HG02852 (cell line): ENCODE data around the gene PARD6G.

Experiments
- ATAC-seq: cut with Tn5 transposase; IDR thresholded peaks from one replicate; pipeline ENCODE4 v1.9.1; 2021; ENCODE audit warnings: mild to moderate bottlenecking, moderate library complexity; ENCODE audit not compliant: unreplicated experiment

Gene PARD6G

GRCh38 chr18:80218341-80219227 lies 28.7 kb downstream of the PARD6G start:
- ATAC-seq: no peak

- peak; percentile 67 for ATAC-seq
Observed at GRCh38 chr18:80213182-80213581, 34.1 kb downstream of the PARD6G start.

GRCh38 chr18:80210312-80211083 lies 36.8 kb downstream of the PARD6G start:
- ATAC-seq: peak; percentile 78

- ATAC-seq: no peak
Observed at GRCh38 chr18:80208620-80209019, 38.7 kb downstream of the PARD6G start.

GRCh38 chr18:80205294-80205693 lies 42.0 kb downstream of the PARD6G start:
- ATAC-seq: no peak

- no peak for ATAC-seq
Observed at GRCh38 chr18:80204142-80204541, 43.2 kb downstream of the PARD6G start.

GRCh38 chr18:80203249-80203648 lies 44.1 kb downstream of the PARD6G start:
- no peak for ATAC-seq

GRCh38 chr18:80202264-80202998 lies 44.9 kb downstream of the PARD6G start:
- ATAC-seq: peak; percentile 91

- ATAC-seq: peak; percentile 9
Observed at GRCh38 chr18:80201739-80202138, 45.6 kb downstream of the PARD6G start.

- ATAC-seq: no peak
Observed at GRCh38 chr18:80200932-80201672, 46.2 kb downstream of the PARD6G start.

GRCh38 chr18:80200171-80200931 lies 47.0 kb downstream of the PARD6G start:
- ATAC-seq: no peak

GRCh38 chr18:80198994-80199748 lies 48.1 kb downstream of the PARD6G start:
- no peak for ATAC-seq

- ATAC-seq: no peak
Observed at GRCh38 chr18:80198391-80198790, 48.9 kb downstream of the PARD6G start.

GRCh38 chr18:80197528-80197927 lies 49.8 kb downstream of the PARD6G start:
- ATAC-seq: no peak

GRCh38 chr18:80196528-80197320 lies 50.6 kb downstream of the PARD6G start:
- no peak for ATAC-seq

GRCh38 chr18:80194874-80195570 lies 52.3 kb downstream of the PARD6G start:
- no peak for ATAC-seq

- no peak for ATAC-seq
Observed at GRCh38 chr18:80193701-80194100, 53.6 kb downstream of the PARD6G start.
